ENCODE results near the gene GAA.

GAA gene

GRCh38 chr17:80151333-80151732 lies 50.0 kb downstream of the GAA start:
- DNase-seq, result peak; percentile 39

- no peak for DNase-seq
Observed at GRCh38 chr17:80152081-80152702, 50.8 kb downstream of the GAA start.

GRCh38 chr17:80153004-80153403 lies 51.6 kb downstream of the GAA start:
- DNase-seq, result peak; percentile 77

- DNase-seq, result no peak
Observed at GRCh38 chr17:80154166-80154565, 52.8 kb downstream of the GAA start.

GRCh38 chr17:80155600-80155999 lies 54.2 kb downstream of the GAA start:
- peak; percentile 29 for DNase-seq

- peak; percentile 25 for DNase-seq
Observed at GRCh38 chr17:80158846-80159245, 57.5 kb downstream of the GAA start.

GRCh38 chr17:80160536-80160935 lies 59.2 kb downstream of the GAA start:
- DNase-seq, result peak; percentile 27

- no peak for DNase-seq
Observed at GRCh38 chr17:80163336-80163735, 62.0 kb downstream of the GAA start.

GRCh38 chr17:80164185-80164584 lies 62.8 kb downstream of the GAA start:
- DNase-seq, result no peak

GRCh38 chr17:80166446-80166845 lies 65.1 kb downstream of the GAA start:
- DNase-seq, result no peak

GRCh38 chr17:80168371-80168770 lies 67.0 kb downstream of the GAA start:
- DNase-seq, result no peak

GRCh38 chr17:80169107-80169506 lies 67.7 kb downstream of the GAA start:
- DNase-seq, result no peak
